PC-3 (cell line): Measurements from ENCODE around the gene PRUNE1.

Source experiments
- EZH2 ChIP-seq: fragments of 300-600 bp; sonication (generic); IDR thresholded peaks from one replicate; pipeline ENCODE4 v1.6.1; 2017; ENCODE audit warnings: antibody characterized with exemption, mild to moderate bottlenecking, low read length; ENCODE audit not compliant: unreplicated experiment
- TF ChIP-seq, protein P1 (sequence below): fragments of 300-600 bp; sonication (generic); conservative IDR thresholded peaks from 2 replicates; pipeline ENCODE4 v1.5.1; 2017; ENCODE audit warnings: antibody characterized with exemption, low read depth, mild to moderate bottlenecking, low read length

GRCh38 chr1:150963321-150964163 lies 44.7 kb upstream of the PRUNE1 start:
- TF ChIP-seq, protein P1, sequence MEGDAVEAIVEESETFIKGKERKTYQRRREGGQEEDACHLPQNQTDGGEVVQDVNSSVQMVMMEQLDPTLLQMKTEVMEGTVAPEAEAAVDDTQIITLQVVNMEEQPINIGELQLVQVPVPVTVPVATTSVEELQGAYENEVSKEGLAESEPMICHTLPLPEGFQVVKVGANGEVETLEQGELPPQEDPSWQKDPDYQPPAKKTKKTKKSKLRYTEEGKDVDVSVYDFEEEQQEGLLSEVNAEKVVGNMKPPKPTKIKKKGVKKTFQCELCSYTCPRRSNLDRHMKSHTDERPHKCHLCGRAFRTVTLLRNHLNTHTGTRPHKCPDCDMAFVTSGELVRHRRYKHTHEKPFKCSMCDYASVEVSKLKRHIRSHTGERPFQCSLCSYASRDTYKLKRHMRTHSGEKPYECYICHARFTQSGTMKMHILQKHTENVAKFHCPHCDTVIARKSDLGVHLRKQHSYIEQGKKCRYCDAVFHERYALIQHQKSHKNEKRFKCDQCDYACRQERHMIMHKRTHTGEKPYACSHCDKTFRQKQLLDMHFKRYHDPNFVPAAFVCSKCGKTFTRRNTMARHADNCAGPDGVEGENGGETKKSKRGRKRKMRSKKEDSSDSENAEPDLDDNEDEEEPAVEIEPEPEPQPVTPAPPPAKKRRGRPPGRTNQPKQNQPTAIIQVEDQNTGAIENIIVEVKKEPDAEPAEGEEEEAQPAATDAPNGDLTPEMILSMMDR: no peak
- no peak for TF ChIP-seq EZH2
